T-cell (primary cell): ENCODE data around the gene MRS2. TPM values are rescaled to one million over a fixed set of nuclear protein-coding genes. Genes with fewer than 3 reads are reported as not detected.

Experiments
- ATAC-seq, 4 experiments: fragments of 200-7000 bp in 3 of 4; fragments of 150-1000 bp in 1 of 4; cut with Tn5 transposase; replicated peaks in 1 of 4; 1 replicate in 3 of 4; 2 replicates in 1 of 4; pipeline ENCODE4 v1.10.0; 2021; ENCODE audit warnings: moderate library complexity in 3 of 4, mild to moderate bottlenecking in 2 of 4, moderate number of reproducible peaks in 1 of 4
- CTCF ChIA-PET, 2 donors: fragments of 300-600 bp; sonication (Branson Sonifier 250); formaldehyde crosslinking; loops; one replicate each; lab custom pipeline; 2022; ENCODE audit warnings: antibody characterized with exemption in 2 of 2; lab: Charles Lee
- POLR2A ChIA-PET, 2 donors: fragments of 300-600 bp; sonication (Branson Sonifier 250); formaldehyde crosslinking; loops; one replicate each; lab custom pipeline; 2022; ENCODE audit warnings: antibody characterized with exemption in 2 of 2; lab: Charles Lee
- DNase-seq, 35 experiments: peaks; one replicate each; pipeline versions ENCODE4 v3.0.0 to v3.0.0-alpha.2; 2013 to 2023
- H3K27ac ChIP-seq: one replicate; pipeline ENCODE4 v1.5.1; 2013; ENCODE audit warnings: low read length
- H3K27me3 ChIP-seq, 2 experiments: replicated peaks in 1 of 2; 1 replicate in 1 of 2; 2 replicates in 1 of 2; pipeline versions ENCODE4 v1.6.1 to v1.7.0; 2013; ENCODE audit warnings: low read length in 1 of 2, mixed read lengths in 1 of 2; ENCODE audit not compliant: control insufficient read depth in 2 of 2, insufficient read depth in 2 of 2; ENCODE audit errors: extremely low read depth in 1 of 2
- H3K36me3 ChIP-seq, 2 donors: 1 replicate in 1 of 2; 2 replicates in 1 of 2; pipeline versions ENCODE4 v1.6.1 to v1.7.0; 2013; ENCODE audit warnings: low read length in 1 of 2; ENCODE audit not compliant: control insufficient read depth in 2 of 2, insufficient read depth in 1 of 2; ENCODE audit errors: extremely low read depth in 1 of 2
- H3K4me1 ChIP-seq, 2 experiments: 1 replicate in 1 of 2; 2 replicates in 1 of 2; pipeline versions ENCODE4 v1.6.1 to v1.7.0; 2013; ENCODE audit warnings: low read length in 2 of 2, mixed read lengths in 1 of 2; ENCODE audit not compliant: insufficient read depth in 2 of 2, control insufficient read depth in 1 of 2; ENCODE audit errors: extremely low read depth in 1 of 2
- H3K4me3 ChIP-seq, 2 donors: 1 replicate in 1 of 2; 2 replicates in 1 of 2; pipeline versions ENCODE4 v1.5.1 to v1.7.0; 2013; ENCODE audit warnings: mild to moderate bottlenecking in 2 of 2, low read length in 1 of 2, moderate library complexity in 1 of 2; ENCODE audit not compliant: control insufficient read depth in 1 of 2; ENCODE audit errors: extremely low read depth in 1 of 2
- H3K9me3 ChIP-seq: 2 replicates; pipeline ENCODE4 v1.7.0; 2013
- H3K27ac Mint-ChIP-seq, 2 donors: one replicate each; pipeline ENCODE4 v1.8.0; 2020 to 2021; ENCODE audit warnings: mild to moderate bottlenecking in 2 of 2, mixed read lengths in 2 of 2
- H3K27me3 Mint-ChIP-seq, 2 donors: one replicate each; pipeline ENCODE4 v1.8.0; 2021 to 2022; ENCODE audit warnings: mixed read lengths in 2 of 2
- H3K36me3 Mint-ChIP-seq: one replicate; pipeline ENCODE4 v1.8.0; 2021; ENCODE audit warnings: mixed read lengths
- H3K4me1 Mint-ChIP-seq, 3 donors: one replicate each; pipeline ENCODE4 v1.8.0; 2020 to 2022; ENCODE audit warnings: mixed read lengths in 3 of 3, mild to moderate bottlenecking in 1 of 3
- H3K4me3 Mint-ChIP-seq, 3 donors: one replicate each; pipeline ENCODE4 v1.8.0; 2020 to 2022; ENCODE audit warnings: mild to moderate bottlenecking in 3 of 3, mixed read lengths in 3 of 3, moderate library complexity in 3 of 3
- H3K9me3 Mint-ChIP-seq, 3 donors: one replicate each; pipeline ENCODE4 v1.8.0; 2020 to 2022; ENCODE audit warnings: mixed read lengths in 3 of 3
- WGBS: methylation state at CpG from one replicate; pipeline ENCODE4 v1.1.5; 2013; ENCODE audit warnings: missing lambda C conversion rate; ENCODE audit not compliant: insufficient coverage; 5-methylcytosine and 5-hydroxymethylcytosine counted together
- total RNA-seq, 35 experiments: library from RNA in 6 of 35; stranded (reverse) in 6 of 35; fragments of 120-200 nt in 1 of 35; gene quantifications; one replicate each; pipeline versions ENCODE4 v1.2.1 to v1.2.4 and lab custom pipeline; 2013 to 2026

MRS2 gene
- total RNA-seq, 5 donors from 2014 or later (not counting 1 experiment from before 2014, with no cell fraction given): 8.1 to 25.3 (median 20.9) TPM

GRCh38 chr6:24436979-24437378 lies 34.2 kb downstream of the MRS2 start:
- Mint-ChIP-seq H3K9me3 (no peaks in the 10 kb centered on the region), H3K27me3 (no peaks in the 10 kb centered on the region), H3K27ac (no peak overlapping the region), H3K4me3 (no peak overlapping the region), H3K36me3 (peaks cover 13% of the 10 kb centered on the region), H3K4me1 (peaks cover 2 to 7% (median 6%) of the 10 kb centered on the region in 3 donors)
- Histone ChIP-seq H3K27me3 (no peaks in the 10 kb centered on the region), H3K9me3 (no peaks in the 10 kb centered on the region), H3K4me1 (no peaks in the 10 kb centered on the region), H3K4me3 (no peak overlapping the region), H3K27ac (no peak overlapping the region), H3K36me3 (no peaks in the 10 kb centered on the region)
- ChIA-PET CTCF (no interaction called here), POLR2A (no interaction called here)
- DNase-seq (no peak), ATAC-seq (no peak)
- 87% methylated on average over 14 of the region's 14 CpGs for WGBS

GRCh38 chr6:24439858-24440539 lies 37.3 kb downstream of the MRS2 start:
- no peak overlapping the region for H3K27ac Mint-ChIP-seq
- no peak overlapping the region for H3K27ac ChIP-seq
- peaks cover 13% of the 10 kb centered on the region for H3K36me3 Mint-ChIP-seq
- no peak overlapping the region for H3K4me3 ChIP-seq
- POLR2A ChIA-PET: interaction anchor here in 1 of 2 donors (0.6 kb wide), 1 partner anchor 8 kb away, joined by 12 read pairs; no protein-coding TSS in a partner anchor
- H3K9me3 ChIP-seq: no peaks in the 10 kb centered on the region
- H3K27me3 Mint-ChIP-seq: no peaks in the 10 kb centered on the region
- no peak for DNase-seq
- CTCF ChIA-PET: interaction anchor here in 1 of 2 donors (0.6 kb wide), 1 partner anchor 9 kb away, joined by 3 read pairs; no protein-coding TSS in a partner anchor
- H3K4me1 ChIP-seq: no peaks in the 10 kb centered on the region
- no peaks in the 10 kb centered on the region for H3K27me3 ChIP-seq
- no CpG with 5 or more reads among the region's 3 CpGs for WGBS
- H3K36me3 ChIP-seq: no peaks in the 10 kb centered on the region
- H3K4me1 Mint-ChIP-seq: peaks cover 2 to 7% (median 6%) of the 10 kb centered on the region in 3 donors
- H3K9me3 Mint-ChIP-seq: no peaks in the 10 kb centered on the region
- ATAC-seq: no peak
- no peak overlapping the region for H3K4me3 Mint-ChIP-seq

- no peak overlapping the region for H3K27ac ChIP-seq
- peaks cover 0 to 3% of the 10 kb centered on the region in 2 experiments for H3K27me3 ChIP-seq
- H3K9me3 ChIP-seq: no peaks in the 10 kb centered on the region
- CTCF ChIA-PET: interaction anchor here in 1 of 2 donors (0.6 kb wide), 1 partner anchor 1300 kb away, joined by 3 read pairs; no protein-coding TSS in a partner anchor
- no peaks in the 10 kb centered on the region for H3K4me1 ChIP-seq
- Mint-ChIP-seq H3K27ac (no peak overlapping the region), H3K27me3 (no peaks in the 10 kb centered on the region), H3K4me3 (no peak overlapping the region), H3K4me1 (peaks cover 2 to 7% (median 6%) of the 10 kb centered on the region in 3 donors), H3K9me3 (no peaks in the 10 kb centered on the region), H3K36me3 (peaks cover 13% of the 10 kb centered on the region)
- POLR2A ChIA-PET: interaction anchor here (0.6 to 0.7 kb wide), 3 partner anchors 9 to 45 kb away, joined by 7 to 12 read pairs (median 9); no protein-coding TSS in a partner anchor
- DNase-seq (no peak), ATAC-seq (no peak)
- H3K36me3 ChIP-seq: no peaks in the 10 kb centered on the region
- 95% methylated on average over 6 of the region's 16 CpGs for WGBS
- no peak overlapping the region for H3K4me3 ChIP-seq
Observed at GRCh38 chr6:24440897-24441598, 38.3 kb downstream of the MRS2 start.

GRCh38 chr6:24441599-24441904 lies 38.8 kb downstream of the MRS2 start:
- H3K4me3 ChIP-seq: no peak overlapping the region
- peaks cover 2 to 7% (median 6%) of the 10 kb centered on the region in 3 donors for H3K4me1 Mint-ChIP-seq
- WGBS: 88% methylated on average over 2 of the region's 3 CpGs
- no peak overlapping the region for H3K27ac Mint-ChIP-seq
- H3K27ac ChIP-seq: no peak overlapping the region
- H3K27me3 ChIP-seq: peaks cover 0 to 3% of the 10 kb centered on the region in 2 experiments
- DNase-seq (no peak), ATAC-seq (no peak)
- H3K36me3 ChIP-seq: no peaks in the 10 kb centered on the region
- no peaks in the 10 kb centered on the region for H3K9me3 ChIP-seq
- peaks cover 12% of the 10 kb centered on the region for H3K36me3 Mint-ChIP-seq
- no peaks in the 10 kb centered on the region for H3K4me1 ChIP-seq
- ChIA-PET POLR2A (no interaction called here), CTCF (no interaction called here)
- no peaks in the 10 kb centered on the region for H3K27me3 Mint-ChIP-seq
- no peak overlapping the region for H3K4me3 Mint-ChIP-seq
- no peaks in the 10 kb centered on the region for H3K9me3 Mint-ChIP-seq

GRCh38 chr6:24444588-24444987 lies 41.9 kb downstream of the MRS2 start:
- Mint-ChIP-seq H3K9me3 (no peaks in the 10 kb centered on the region), H3K4me1 (peaks cover 2 to 7% (median 6%) of the 10 kb centered on the region in 3 donors), H3K27ac (no peak overlapping the region), H3K4me3 (no peak overlapping the region), H3K36me3 (no peaks in the 10 kb centered on the region), H3K27me3 (no peaks in the 10 kb centered on the region)
- ChIA-PET CTCF (no interaction called here), POLR2A (no interaction called here)
- Histone ChIP-seq H3K36me3 (no peaks in the 10 kb centered on the region), H3K4me3 (no peak overlapping the region), H3K27me3 (peaks cover 0 to 3% of the 10 kb centered on the region in 2 experiments), H3K4me1 (no peaks in the 10 kb centered on the region), H3K9me3 (no peaks in the 10 kb centered on the region), H3K27ac (no peak overlapping the region)
- DNase-seq: no peak
- ATAC-seq: no peak
- 100% methylated on average over 1 of the region's 4 CpGs for WGBS

GRCh38 chr6:24445704-24446103 lies 43.0 kb downstream of the MRS2 start:
- no peaks in the 10 kb centered on the region for H3K36me3 Mint-ChIP-seq
- POLR2A ChIA-PET: no interaction called here

More at GRCh38 chr6:24445704-24446103, 43.0 kb downstream of the MRS2 start:
- H3K4me1 Mint-ChIP-seq: no peaks in the 10 kb centered on the region
- H3K27me3 Mint-ChIP-seq: no peaks in the 10 kb centered on the region
- no peak for DNase-seq
- H3K4me3 Mint-ChIP-seq: no peak overlapping the region
- Histone ChIP-seq H3K27me3 (peaks cover 0 to 3% of the 10 kb centered on the region in 2 experiments), H3K9me3 (no peaks in the 10 kb centered on the region), H3K4me3 (no peak overlapping the region), H3K4me1 (no peaks in the 10 kb centered on the region), H3K36me3 (no peaks in the 10 kb centered on the region), H3K27ac (no peak overlapping the region)
- CTCF ChIA-PET: no interaction called here
- no peaks in the 10 kb centered on the region for H3K9me3 Mint-ChIP-seq
- H3K27ac Mint-ChIP-seq: no peak overlapping the region
- no CpG with 5 or more reads among the region's 4 CpGs for WGBS
- no peak for ATAC-seq
